Hematopoietic multipotent progenitor cell treated with erythropoietin and hydrocortisone succinate and interleukin-3 and kit ligand, for 4 days (in vitro differentiated cells): ENCODE data around the gene DDX41.
"Not testable (repeated sequence)": the region's sequence is repeated elsewhere in the genome, so short reads cannot be mapped to it uniquely, and the experiment has no call there.

ENCODE experiments used
- DNase-seq: peaks from one replicate; pipeline ENCODE4 v3.0.0-alpha.2; 2015

Gene DDX41

GRCh38 chr5:177497292-177498012 is 19.3 kb downstream of the DDX41 start, which contains the start of gene PDLIM7:
TSS of gene PDLIM7 (minus strand) at chr5:177497604. CDS start at chr5:177496512, 1,092 bp downstream.
- peak; percentile 98 for DNase-seq

GRCh38 chr5:177496727-177497291 is 20.0 kb downstream of the DDX41 start:
- peak; percentile 68 for DNase-seq

- DNase-seq: peak; percentile 49
Observed at GRCh38 chr5:177496070-177496726, 20.6 kb downstream of the DDX41 start.

DNA sequence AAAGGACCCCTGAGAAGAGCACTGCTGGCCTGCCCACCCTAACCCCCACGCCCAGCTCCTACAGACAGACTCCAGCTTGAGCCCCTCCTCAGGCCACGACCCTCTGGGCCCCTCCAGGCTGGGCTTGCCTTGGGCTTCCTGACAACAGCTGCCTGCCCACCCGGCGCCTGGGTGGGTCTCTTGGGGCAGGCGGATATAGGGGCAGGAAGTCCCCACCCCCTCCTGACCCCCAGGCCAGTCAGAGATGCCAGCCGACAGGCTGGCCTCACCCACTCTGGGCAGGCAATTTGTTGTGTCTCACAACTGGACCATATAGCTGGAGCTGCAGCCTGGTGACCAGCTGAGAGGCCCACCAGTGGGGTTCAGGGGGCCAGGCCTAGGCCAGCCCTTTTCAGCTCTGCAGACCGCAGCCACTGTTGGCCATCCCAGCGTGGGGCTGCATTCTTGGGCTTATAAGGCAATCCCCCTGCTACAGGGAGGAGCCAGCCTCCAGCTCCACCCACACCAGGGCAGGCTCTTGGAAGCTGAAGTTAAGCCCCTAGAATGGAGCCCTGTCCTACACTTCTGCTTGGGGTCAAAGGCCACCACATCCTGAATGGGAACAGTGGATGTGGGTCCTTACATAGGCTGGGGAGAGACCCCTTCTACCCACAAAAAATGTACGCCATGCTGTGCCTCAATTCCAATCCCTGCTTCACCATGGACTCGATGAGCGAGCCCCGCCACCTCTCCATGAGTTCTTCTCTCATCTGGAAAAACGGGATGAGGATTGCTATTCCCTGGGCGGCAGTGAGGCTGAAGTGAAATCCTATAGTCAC is 21.3 kb downstream of the DDX41 start:
- peak; percentile 66 for DNase-seq

- peak; percentile 76 for DNase-seq
Observed at GRCh38 chr5:177494346-177495195, 22.2 kb downstream of the DDX41 start.

DNA sequence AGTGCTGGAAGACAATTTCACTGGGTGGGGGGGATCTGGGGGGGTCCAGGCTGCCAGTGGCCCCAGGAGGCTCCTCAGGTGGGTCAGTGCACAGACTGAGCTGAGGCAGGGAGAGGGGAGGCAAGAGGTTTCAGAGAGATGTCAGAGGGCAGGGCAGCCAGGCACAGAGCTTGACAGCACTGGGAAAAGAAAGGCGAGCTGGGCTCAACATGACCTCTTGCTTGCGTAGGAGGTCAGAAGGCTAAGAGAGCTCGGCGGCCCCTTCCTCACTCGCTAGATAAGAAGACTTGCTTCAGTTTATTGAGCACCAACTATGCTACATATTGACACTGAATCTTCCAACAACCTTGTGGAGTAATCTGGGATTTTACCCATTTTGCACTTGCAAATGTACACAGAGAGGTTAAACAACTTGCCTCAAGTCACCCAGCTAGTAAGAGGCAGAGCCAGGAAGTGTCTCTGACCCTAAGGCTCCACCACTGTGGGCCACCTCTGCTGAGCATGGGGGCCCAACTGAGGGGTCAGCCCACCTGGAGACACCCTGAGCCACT is 22.9 kb downstream of the DDX41 start:
- no peak for DNase-seq

DNA sequence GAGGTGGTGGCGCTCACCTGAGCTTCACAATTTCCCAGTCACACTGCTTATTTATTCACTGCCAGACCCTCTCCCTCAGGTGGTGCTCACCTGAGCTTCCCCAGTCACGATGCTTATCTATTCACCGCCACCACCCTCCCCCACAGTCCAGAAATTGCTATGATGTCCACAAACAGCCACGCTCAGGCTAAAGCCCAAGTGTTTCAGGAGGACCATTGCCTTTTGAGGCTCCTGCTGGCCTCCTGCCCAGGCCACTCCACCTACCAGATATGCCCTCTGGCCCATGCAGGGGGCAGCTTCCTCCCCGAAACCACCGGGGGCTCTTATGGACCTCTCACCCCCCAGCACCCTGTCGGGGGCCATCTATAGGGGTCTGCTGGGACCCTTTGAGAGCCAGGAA is 23.9 kb downstream of the DDX41 start:
- DNase-seq: no peak

DNA sequence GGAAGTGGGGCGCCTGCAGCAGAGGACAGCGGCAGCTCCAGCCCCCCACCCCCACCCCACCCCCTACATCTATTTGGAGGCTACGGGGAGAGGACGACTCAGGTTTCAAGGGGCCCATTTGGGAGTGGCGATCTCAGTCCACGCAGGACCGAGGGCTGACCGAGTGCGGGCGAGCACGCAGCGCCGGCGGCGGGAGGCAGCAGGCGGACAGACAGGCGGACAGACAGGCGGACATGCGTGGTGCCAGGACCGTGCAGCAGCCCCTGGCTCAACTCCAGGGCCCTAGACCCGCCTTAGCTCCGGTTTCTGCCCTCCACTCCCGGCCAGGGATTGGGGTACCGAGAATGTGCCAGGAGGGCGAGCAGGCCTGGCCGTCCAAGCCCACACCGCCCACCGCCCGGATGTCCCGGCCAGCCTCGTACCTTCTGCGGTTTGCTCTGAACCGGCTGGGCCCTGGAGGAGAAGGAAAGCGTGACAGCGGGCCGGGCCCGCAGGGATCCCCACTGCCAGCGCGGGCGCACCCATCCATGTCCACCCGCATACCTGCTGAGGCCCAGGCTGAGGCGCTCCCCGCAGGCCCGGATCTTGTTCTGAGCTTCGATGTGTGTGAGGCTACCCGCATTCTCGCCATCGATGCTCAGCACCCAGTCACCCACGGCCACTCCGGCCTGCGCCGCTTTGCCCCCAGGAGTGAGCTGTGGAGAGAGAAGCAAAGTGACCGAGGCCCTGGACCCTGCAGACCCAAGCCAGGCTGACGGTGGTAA is 24.6 kb downstream of the DDX41 start:
- DNase-seq: no peak

DNA sequence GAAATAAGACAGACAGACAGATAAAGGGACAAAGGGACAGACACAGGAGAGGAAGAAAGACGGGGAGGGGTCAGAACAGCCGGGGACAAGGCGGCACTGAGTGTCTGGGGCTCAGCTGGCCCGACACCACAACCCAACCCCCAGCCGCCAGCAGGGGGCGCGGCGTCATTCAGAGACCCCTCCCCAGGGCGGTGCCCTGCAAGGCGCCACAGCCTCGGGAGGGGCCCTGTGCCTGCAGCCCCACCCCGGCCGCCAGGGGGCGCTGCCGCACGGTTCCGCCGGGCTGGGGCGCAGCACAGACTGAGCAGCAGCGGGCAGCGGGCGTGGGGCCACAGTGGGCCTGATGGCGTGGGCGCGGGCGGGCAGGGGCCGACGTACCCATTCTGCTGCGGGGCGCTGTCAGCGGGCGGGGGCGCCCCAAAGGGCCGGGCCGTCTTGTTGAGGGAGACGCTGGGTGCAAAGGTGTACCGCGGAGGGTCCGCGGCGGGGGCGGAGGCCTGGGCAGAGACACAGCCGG is 25.3 kb downstream of the DDX41 start:
- DNase-seq: peak; percentile 73

DNA sequence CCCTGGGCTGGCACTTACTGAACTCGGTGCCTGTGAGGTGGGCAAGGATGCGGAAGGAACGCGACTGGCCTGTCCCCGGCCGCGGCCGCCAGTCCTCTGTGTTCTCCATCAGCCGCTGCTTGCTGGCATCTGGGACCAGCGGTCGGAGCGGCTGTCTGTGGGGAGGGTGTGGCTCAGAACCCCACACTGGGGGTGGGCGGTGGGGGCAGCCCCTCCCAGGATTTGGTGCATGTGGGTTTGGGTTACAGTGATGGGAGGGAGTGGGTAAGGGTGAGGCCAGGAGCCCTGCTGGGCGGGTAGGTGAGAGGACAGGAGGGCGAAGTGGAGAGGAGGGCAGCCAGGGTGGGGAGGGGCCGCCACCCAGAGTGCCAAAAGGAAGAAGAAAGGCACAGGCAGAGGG is 25.8 kb downstream of the DDX41 start:
- DNase-seq: no peak

- DNase-seq: no peak
Observed at GRCh38 chr5:177490311-177490991, 26.3 kb downstream of the DDX41 start.

DNA sequence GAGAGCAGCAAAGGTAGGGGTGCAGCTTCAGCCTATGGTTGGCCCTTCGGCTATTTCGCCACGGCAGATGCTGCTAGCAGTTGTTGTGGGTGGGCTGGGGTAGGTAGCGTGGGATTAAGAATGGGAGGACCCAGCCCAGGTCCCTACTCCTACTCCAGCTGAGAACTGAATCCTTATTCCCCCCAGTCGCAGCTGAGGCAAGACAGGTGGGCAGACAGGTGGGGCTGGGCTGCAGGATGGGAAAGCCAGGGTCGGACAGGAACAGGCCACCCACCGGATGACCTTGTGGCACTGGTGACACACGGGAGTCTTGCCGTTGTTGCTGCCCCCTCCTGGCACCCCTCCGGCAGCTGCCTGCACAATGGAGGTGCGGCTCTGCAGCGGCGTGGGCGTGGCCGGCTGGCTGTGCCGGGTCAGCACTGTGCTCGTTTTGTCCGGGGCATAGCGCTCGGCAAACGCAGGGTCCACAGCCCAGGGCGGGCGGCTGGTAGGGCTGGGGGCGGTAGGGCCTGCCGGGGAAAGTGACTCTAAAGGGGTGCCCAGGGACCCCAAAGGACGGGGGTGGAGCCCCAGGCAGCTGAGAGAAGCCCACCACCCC is 27.5 kb downstream of the DDX41 start:
- DNase-seq: no peak

DNA sequence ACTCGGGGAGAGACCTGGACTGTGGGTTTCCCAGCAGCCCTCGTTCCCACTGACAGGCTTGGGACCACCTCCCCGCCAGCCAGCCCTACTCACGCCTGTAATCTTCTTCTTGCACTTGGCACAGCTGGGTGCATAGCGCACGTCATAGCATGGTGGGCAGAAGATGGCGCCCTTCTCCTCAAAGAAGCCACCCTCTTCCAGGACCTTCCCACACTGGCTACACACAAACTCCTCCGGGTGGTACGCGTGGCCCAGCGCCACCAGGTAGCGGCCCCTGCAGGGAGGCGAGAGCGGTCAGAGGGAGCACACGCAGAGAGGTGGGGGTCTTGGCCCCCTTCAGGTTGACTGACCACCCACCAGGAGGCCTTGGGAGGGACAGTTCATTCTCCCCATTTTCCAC is 28.8 kb downstream of the DDX41 start:
- peak; percentile 65 for DNase-seq

DNA sequence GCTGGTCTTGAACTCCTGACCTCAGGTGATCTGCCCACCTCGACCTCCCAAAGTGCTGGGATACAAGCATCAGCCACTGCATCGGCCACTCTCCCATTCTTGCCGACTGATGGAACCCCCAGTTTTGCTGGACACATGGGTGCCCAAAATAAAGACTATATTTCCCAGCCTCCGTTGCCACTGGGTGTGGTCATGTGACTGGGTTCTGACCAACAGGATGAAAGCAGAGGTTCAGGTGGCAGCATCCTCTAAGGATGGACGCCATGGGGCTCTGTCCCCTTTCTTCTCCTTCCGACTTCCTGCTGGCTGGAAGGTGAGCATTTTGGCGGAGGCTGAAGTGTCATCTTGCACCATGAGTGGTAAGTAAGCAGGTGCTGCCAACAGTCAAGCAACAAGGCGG is 29.6 kb downstream of the DDX41 start:
- no peak for DNase-seq

- no peak for DNase-seq
Observed at GRCh38 chr5:177486256-177486655, 30.5 kb downstream of the DDX41 start.

DNA sequence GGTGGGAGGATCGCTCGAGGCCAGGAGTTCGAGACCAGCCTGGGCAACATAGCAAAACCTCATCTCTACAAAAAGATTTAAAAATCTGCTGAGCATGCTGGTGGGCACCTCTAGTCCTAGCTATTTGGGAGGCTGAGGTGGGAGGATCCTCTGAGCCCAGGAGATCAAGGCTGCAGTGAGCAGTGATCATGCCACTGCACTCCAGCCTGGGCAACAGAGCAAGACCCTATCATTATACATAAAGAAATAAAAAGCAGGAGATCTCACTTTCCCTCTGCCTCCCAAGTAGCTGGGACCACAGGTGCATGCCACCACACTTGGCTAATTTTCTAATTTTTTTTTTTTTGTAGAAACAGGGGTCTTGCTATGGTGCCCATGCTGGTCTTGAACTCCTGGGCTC is 31.0 kb downstream of the DDX41 start:
- DNase-seq: not testable (repeated sequence)

DNA sequence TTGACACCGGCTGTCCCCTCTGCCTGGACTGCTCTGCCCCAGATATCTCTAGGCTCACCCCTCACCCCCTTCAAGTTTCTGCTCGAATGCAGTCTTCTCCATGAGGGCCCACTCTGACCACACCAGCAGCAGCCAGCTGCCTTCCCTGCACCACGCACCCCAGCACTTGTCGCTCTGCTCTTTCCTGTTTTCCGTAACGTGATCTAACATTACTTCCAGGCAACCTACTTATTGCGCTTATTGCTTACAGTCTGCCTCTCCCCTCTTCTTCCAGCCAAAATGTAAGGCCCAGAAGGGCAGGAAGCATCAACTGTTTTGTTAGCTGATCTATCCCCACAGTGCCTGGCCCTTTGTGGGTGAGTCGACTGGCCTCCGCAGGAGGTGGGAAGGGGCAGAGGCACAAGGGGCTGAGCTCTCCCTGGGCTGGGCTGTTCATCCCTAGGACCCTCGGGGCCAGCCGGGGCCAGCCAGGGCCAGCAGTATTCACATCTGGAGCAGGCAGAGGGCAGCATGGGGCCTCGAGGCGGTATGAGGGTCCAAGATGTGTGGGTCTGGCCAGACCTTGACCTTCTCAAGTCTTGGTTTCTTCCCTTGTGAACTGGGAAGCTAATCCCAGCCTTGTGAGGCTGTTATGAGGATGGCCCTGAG is 31.7 kb downstream of the DDX41 start:
- DNase-seq: no peak

DNA sequence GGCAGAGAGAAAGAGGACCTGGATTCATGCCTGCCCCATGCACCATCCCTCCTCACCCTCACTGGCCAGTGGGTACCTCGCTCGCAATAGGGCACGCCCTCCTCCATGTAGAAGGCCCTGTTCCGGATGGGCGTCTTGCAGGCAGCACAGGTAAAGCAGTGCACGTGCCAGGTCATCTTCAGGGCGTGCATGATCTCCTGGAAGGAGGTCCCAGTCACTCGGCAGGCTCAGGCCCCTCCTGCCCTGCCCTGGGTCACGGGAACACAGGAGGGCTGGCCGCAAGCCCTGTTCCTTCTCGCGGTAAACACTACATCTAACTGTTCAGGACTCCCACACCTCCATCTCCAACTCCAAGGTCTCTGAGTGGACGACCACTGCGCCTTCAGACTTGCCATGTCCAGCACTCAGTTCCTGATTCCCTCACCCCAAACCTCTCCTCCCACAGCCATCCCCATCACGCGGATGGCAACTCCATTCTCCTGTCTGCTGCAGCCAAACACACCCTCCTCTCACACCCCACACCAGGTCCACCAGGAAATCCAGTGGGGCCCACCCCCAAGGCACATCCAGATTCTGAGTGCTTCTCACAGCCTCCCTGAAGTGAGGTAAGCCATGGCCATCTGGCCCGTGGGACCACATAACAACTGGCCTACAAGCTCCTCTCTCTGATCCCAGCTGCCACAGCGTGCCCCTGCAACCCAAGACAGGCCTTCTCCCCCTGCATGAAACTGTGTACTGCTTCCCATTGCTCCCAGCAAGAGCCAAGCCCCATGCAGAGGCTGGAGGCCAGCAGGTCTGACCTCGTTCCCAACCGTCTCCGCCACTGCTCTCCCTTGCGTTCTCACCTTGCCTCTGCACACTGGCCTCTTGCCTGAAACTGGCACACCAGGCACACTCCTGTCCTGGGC is 32.5 kb downstream of the DDX41 start:
- no peak for DNase-seq
